GM18511 (cell line): Measurements from ENCODE around the gene GOLGA7B.

ENCODE experiments used
- ATAC-seq: cut with Tn5 transposase; IDR thresholded peaks from one replicate; pipeline ENCODE4 v1.9.1; 2021; ENCODE audit warnings: mild to moderate bottlenecking, moderate library complexity; ENCODE audit not compliant: unreplicated experiment

Gene GOLGA7B

GRCh38 chr10:97915346-97916131, 65.9 kb downstream of the GOLGA7B start:
- ATAC-seq, result no peak

- no peak for ATAC-seq
Measured at GRCh38 chr10:97916586-97916985, 66.9 kb downstream of the GOLGA7B start.

- ATAC-seq, result no peak
Measured at GRCh38 chr10:97919012-97919411, 69.4 kb downstream of the GOLGA7B start.

- ATAC-seq, result no peak
Measured at GRCh38 chr10:97920865-97921264, 71.2 kb downstream of the GOLGA7B start.
